Heart left ventricle (tissue), 16 donors: ENCODE results near the gene LAPTM5. TPM values are rescaled to one million over a fixed set of nuclear protein-coding genes. Genes with fewer than 3 reads are reported as not detected.

Experiments
- ATAC-seq, 4 donors: fragments of 200-7000 bp; cut with Tn5 transposase; one replicate each; pipeline ENCODE4 v1.9.1; 2020 to 2022; ENCODE audit warnings: moderate library complexity in 4 of 4, mild to moderate bottlenecking in 3 of 4, moderate number of reproducible peaks in 1 of 4
- DNase-seq, 5 donors: peaks; one replicate each; pipeline ENCODE4 v3.0.0-alpha.2; 2020
- H3K27ac ChIP-seq, 12 donors: fragments of 200-600 bp; sonication (generic) in 4 of 12; one replicate each; pipeline versions ENCODE4 v1.5.0 to v1.8.0; 2016 to 2022; ENCODE audit warnings: mild to moderate bottlenecking in 2 of 12
- H3K27me3 ChIP-seq, 9 donors: fragments of 200-600 bp; sonication (generic) in 2 of 9; one replicate each; pipeline versions ENCODE4 v1.5.1 to v1.8.0; 2016 to 2022; ENCODE audit warnings: mild to moderate bottlenecking in 3 of 9
- H3K36me3 ChIP-seq, 9 donors: fragments of 200-600 bp; sonication (generic) in 2 of 9; one replicate each; pipeline versions ENCODE4 v1.5.0 to v1.8.0; 2018 to 2022; ENCODE audit warnings: mild to moderate bottlenecking in 2 of 9
- H3K4me1 ChIP-seq, 12 donors: fragments of 200-600 bp; sonication (generic) in 4 of 12; one replicate each; pipeline versions ENCODE4 v1.5.0 to v1.8.0; 2016 to 2022; ENCODE audit warnings: mild to moderate bottlenecking in 3 of 12
- H3K4me3 ChIP-seq, 12 donors: fragments of 200-600 bp; sonication (generic) in 4 of 12; one replicate each; pipeline versions ENCODE4 v1.5.0 to v1.8.0; 2017 to 2022; ENCODE audit warnings: mild to moderate bottlenecking in 9 of 12, moderate library complexity in 4 of 12
- H3K9me3 ChIP-seq, 12 donors: fragments of 200-600 bp; sonication (generic) in 4 of 12; one replicate each; pipeline versions ENCODE4 v1.5.0 to v1.8.0; 2016 to 2022; ENCODE audit warnings: mild to moderate bottlenecking in 1 of 12
- CTCF ChIP-seq, 12 donors: fragments of 200-600 bp; sonication (generic) in 4 of 12; IDR thresholded peaks; one replicate each; pipeline versions ENCODE4 v1.5.0 to v1.8.0; 2018 to 2022; ENCODE audit warnings: antibody characterized with exemption in 12 of 12, mild to moderate bottlenecking in 5 of 12
- POLR2A ChIP-seq, 2 donors: fragments of 450-650 bp; IDR thresholded peaks; one replicate each; pipeline ENCODE4 v1.6.1; 2017; ENCODE audit warnings: antibody characterized with exemption in 2 of 2, mild to moderate bottlenecking in 2 of 2, moderate library complexity in 2 of 2
- WGBS, 4 donors: extraction: QIAGEN DNeasy Blood & Tissue Kit in 2 of 4; methylation state at CpG; one replicate each; pipeline versions ENCODE4 v1.1.5 to v1.1.7; 2013 to 2018; 5-methylcytosine and 5-hydroxymethylcytosine counted together
- intact Hi-C, 10 donors: fragments of 100-400 bp; cut with DNase I; formaldehyde crosslinking; loops; one replicate each; pipeline versions ENCODE4 v1.11.1 to v1.14.2; 2022
- polyA plus RNA-seq, 2 donors: library from polyadenylated mRNA; stranded (reverse); fragments of 200-250 nt; gene quantifications; one replicate each; pipeline ENCODE4 v1.2.3, GENCODE V29; 2013
- total RNA-seq, 9 donors: library from RNA; depleted of rRNA in 2 of 9; stranded (reverse); fragments of >200 nt in 2 of 9; fragmentation: NEBNext Ultra II Directional in 3 of 9; extraction: Animal tissue kit (Norgen Biotek cat#: 25700) in 3 of 9; gene quantifications; one replicate each; pipeline versions ENCODE4 v1.1.0 to v1.2.4, GENCODE V29; 2016 to 2023
- donor health status: ischemic (EF 13 %, LVEDD 7.1; RV severe dilation, severe dysfunction).
- donor health status: healthy with polysubstance abuse.
- donor health status: DM: no; HTN: yes; CAD: no.
- donor health status: DM: no; HTN: no; CAD: no.
- donor health status: ischemic (EF 25% LVEDD 6.9; RV normal size, moderate dysfunction).
- donor health status: ischemic (EF 25% LVEDD 5.7; RV mildly dilated, moderate dysfunction).
- donor health status: healthy.
- donor health status: DM: yes; HTN: yes; CAD: no.
- donor health status: ischemic (EF 35%, LVEDD 5.7; RV mildly dilated, moderate dysfunction).
- donor health status: nonischemic (EF 11% LVEDD 7.7; RV severe dilation, severe dysfunction).
- donor health status: DM: yes; HTN: yes; CAD: no.
- donor health status: PGD.
- donor health status: ischemic (EF 29% LVEDD 5.4; RV normal size, mild dysfunction).
- donor health status: nonischemic (EF 23%, LVEDD 6.1; RV moderate dilation, normal function).

The LAPTM5 gene
- total and polyA plus RNA-seq, 11 donors, result 6.9 to 260 (median 14.3) TPM

GRCh38 chr1:30748699-30749401 is 8.7 kb downstream of the LAPTM5 start:
- Histone ChIP-seq H3K4me3 (peak overlapping the region in 1 of 12 donors; percentile 20), H3K27me3 (peaks cover 0 to 27% (median 0%) of the 10 kb centered on the region in 9 donors), H3K4me1 (peaks cover 0 to 100% (median 0%) of the 10 kb centered on the region in 12 donors), H3K9me3 (no peaks in the 10 kb centered on the region), H3K27ac (peak overlapping the region in 1 of 12 donors; percentile 83), H3K36me3 (peaks cover 0 to 25% (median 0%) of the 10 kb centered on the region in 9 donors)
- 66 to 72% (median 69%) methylated on average over 16 of the region's 16 CpGs for WGBS, 4 donors
- TF ChIP-seq CTCF (IDR thresholded peaks at IDR 0.05) (no peak), POLR2A (IDR thresholded peaks at IDR 0.05) (no peak)
- ATAC-seq, result no peak
- no peak for DNase-seq
- intact Hi-C loops, result no loop called here

DNA sequence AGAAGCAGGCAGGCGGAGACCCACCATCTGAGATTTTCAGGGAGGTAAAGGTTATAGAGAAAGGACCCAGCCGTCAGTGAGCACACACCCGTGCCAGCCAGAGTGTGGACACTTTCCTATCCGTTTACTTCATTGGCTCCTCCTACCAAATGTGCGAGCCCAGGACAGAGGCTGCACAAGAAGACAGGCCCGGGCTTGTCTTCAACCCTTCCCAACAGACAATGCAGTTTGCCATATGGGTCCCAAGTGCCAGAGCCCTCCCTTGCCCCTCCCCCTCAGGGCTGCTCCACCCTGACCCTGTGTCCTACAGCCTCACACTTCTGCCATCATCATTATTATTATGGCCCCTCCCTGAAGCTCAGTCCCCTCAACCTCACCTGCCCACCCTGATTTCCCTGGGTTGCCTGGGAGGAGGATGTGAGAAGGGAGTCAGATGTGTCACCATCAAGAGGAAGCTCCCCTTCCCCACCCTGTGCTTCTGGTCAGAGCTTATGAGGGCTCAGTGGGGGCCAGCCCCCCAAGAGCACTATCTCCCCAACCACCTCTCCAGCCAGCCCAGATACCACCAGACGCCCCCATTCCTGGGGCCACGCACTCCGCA is 9.4 kb downstream of the LAPTM5 start:
- Histone ChIP-seq H3K4me1 (peaks cover 0 to 100% (median 0%) of the 10 kb centered on the region in 12 donors), H3K4me3 (peak overlapping the region in 1 of 12 donors; percentile 20), H3K27ac (peak overlapping the region in 1 of 12 donors; percentile 83), H3K9me3 (no peaks in the 10 kb centered on the region), H3K36me3 (peaks cover 0 to 25% (median 0%) of the 10 kb centered on the region in 9 donors), H3K27me3 (peaks cover 0 to 24% (median 0%) of the 10 kb centered on the region in 9 donors)
- DNase-seq, result no peak
- WGBS, 4 donors, result 59 to 63% (median 61%) methylated on average over 9 of the region's 9 CpGs
- no peak for ATAC-seq
- TF ChIP-seq CTCF (IDR thresholded peaks at IDR 0.05) (no peak), POLR2A (IDR thresholded peaks at IDR 0.05) (no peak)
- intact Hi-C loops, result no loop called here

- H3K36me3 ChIP-seq, result peaks cover 0 to 21% (median 0%) of the 10 kb centered on the region in 9 donors
- intact Hi-C loops, result no loop called here
- WGBS, 4 donors, result 89 to 91% (median 90%) methylated on average over 17 of the region's 17 CpGs
- H3K4me3 ChIP-seq, result no peak overlapping the region
- H3K27ac ChIP-seq, result peak overlapping the region in 1 of 12 donors; percentile 83
- TF ChIP-seq CTCF (IDR thresholded peaks at IDR 0.05) (no peak), POLR2A (IDR thresholded peaks at IDR 0.05) (no peak)
- peaks cover 0 to 18% (median 0%) of the 10 kb centered on the region in 9 donors for H3K27me3 ChIP-seq
- DNase-seq, result no peak
- H3K4me1 ChIP-seq, result peaks cover 0 to 100% (median 0%) of the 10 kb centered on the region in 12 donors
- peak in 1 of 4 donors; percentile 33 for ATAC-seq
- H3K9me3 ChIP-seq, result no peaks in the 10 kb centered on the region
Observed at GRCh38 chr1:30747033-30748008, 10.3 kb downstream of the LAPTM5 start.
